Measurements from ENCODE around the gene CADPS2. TPM values are rescaled to one million over a fixed set of nuclear protein-coding genes. Genes with fewer than 3 reads are reported as not detected.

The CADPS2 gene
- polyA plus RNA-seq, 3 donors, result not detected

GRCh38 chr7:122383934-122384333 lies 502.3 kb downstream of the CADPS2 start:
- Mint-ChIP-seq H3K27ac (no peak overlapping the region), H3K4me1 (no peaks in the 10 kb centered on the region), H3K27me3 (ENCODE audit: low read depth in 3 of 3) (no peaks in the 10 kb centered on the region), H3K4me3 (no peak overlapping the region), H3K36me3 (no peaks in the 10 kb centered on the region), H3K9me3 (peaks cover 0 to 5% (median 0%) of the 10 kb centered on the region in 7 donors)
- Histone ChIP-seq H3K27me3 (ENCODE audit: control insufficient read depth in 2 of 2, insufficient read depth in 2 of 2, low read length in 2 of 2) (no peaks in the 10 kb centered on the region), H2AFZ (ENCODE audit: insufficient read depth, low read depth, low read length, poor library complexity, severe bottlenecking) (no peak overlapping the region), H3K27ac (ENCODE audit: low read depth in 1 of 2, low read length in 2 of 2) (no peak overlapping the region), H3K4me2 (replicated peaks; ENCODE audit: extremely low read depth, low read length, poor library complexity, severe bottlenecking) (no peak overlapping the region), H3K36me3 (replicated peaks in 1 of 2; ENCODE audit: control insufficient read depth in 1 of 2, insufficient read depth in 2 of 2, low read length in 2 of 2) (no peaks in the 10 kb centered on the region), H3K4me3 (replicated peaks in 1 of 3; ENCODE audit: low read depth in 2 of 3, low read length in 3 of 3) (no peak overlapping the region), H3K9ac (ENCODE audit: insufficient read depth, low read length, poor library complexity, severe bottlenecking) (no peak overlapping the region), H3K79me2 (ENCODE audit: insufficient read depth, low read length) (no peaks in the 10 kb centered on the region), H4K20me1 (ENCODE audit: insufficient read depth, low read length) (no peaks in the 10 kb centered on the region), H3K4me1 (ENCODE audit: control insufficient read depth in 1 of 2, insufficient read depth in 2 of 2, low read length in 2 of 2) (no peaks in the 10 kb centered on the region), H3K9me3 (replicated peaks in 1 of 2; ENCODE audit: control insufficient read depth in 1 of 2, insufficient read depth in 1 of 2, low read length in 2 of 2) (no peaks in the 10 kb centered on the region)
- no peak for DNase-seq
- TF ChIP-seq CTCF (IDR thresholded peaks at IDR 0.05), result no peak
- intact Hi-C loops (cut with micrococcal nuclease), result no loop called here
- WGBS (ENCODE audit: insufficient coverage), result 93% methylated on average over 2 of the region's 3 CpGs

- Histone ChIP-seq H3K9ac (ENCODE audit: insufficient read depth, low read length, poor library complexity, severe bottlenecking) (no peak overlapping the region), H2AFZ (ENCODE audit: insufficient read depth, low read depth, low read length, poor library complexity, severe bottlenecking) (no peak overlapping the region), H3K27ac (ENCODE audit: low read depth in 1 of 2, low read length in 2 of 2) (no peak overlapping the region), H3K4me1 (ENCODE audit: control insufficient read depth in 1 of 2, insufficient read depth in 2 of 2, low read length in 2 of 2) (no peaks in the 10 kb centered on the region), H3K9me3 (replicated peaks in 1 of 2; ENCODE audit: control insufficient read depth in 1 of 2, insufficient read depth in 1 of 2, low read length in 2 of 2) (no peaks in the 10 kb centered on the region), H3K79me2 (ENCODE audit: insufficient read depth, low read length) (no peaks in the 10 kb centered on the region), H3K36me3 (replicated peaks in 1 of 2; ENCODE audit: control insufficient read depth in 1 of 2, insufficient read depth in 2 of 2, low read length in 2 of 2) (no peaks in the 10 kb centered on the region), H3K27me3 (ENCODE audit: control insufficient read depth in 2 of 2, insufficient read depth in 2 of 2, low read length in 2 of 2) (no peaks in the 10 kb centered on the region), H3K4me2 (replicated peaks; ENCODE audit: extremely low read depth, low read length, poor library complexity, severe bottlenecking) (no peak overlapping the region), H3K4me3 (replicated peaks in 1 of 3; ENCODE audit: low read depth in 2 of 3, low read length in 3 of 3) (no peak overlapping the region), H4K20me1 (ENCODE audit: insufficient read depth, low read length) (no peaks in the 10 kb centered on the region)
- TF ChIP-seq CTCF (IDR thresholded peaks at IDR 0.05), result no peak
- WGBS (ENCODE audit: insufficient coverage), result 35% methylated on average over 2 of the region's 3 CpGs
- no peaks in the 10 kb centered on the region for H3K36me3 Mint-ChIP-seq
- intact Hi-C loops (cut with micrococcal nuclease), result no loop called here
- H3K27me3 Mint-ChIP-seq (ENCODE audit: low read depth in 3 of 3), result no peaks in the 10 kb centered on the region
- no peak for DNase-seq
- no peak overlapping the region for H3K27ac Mint-ChIP-seq
- H3K4me3 Mint-ChIP-seq, result no peak overlapping the region
- peaks cover 0 to 5% (median 0%) of the 10 kb centered on the region in 7 donors for H3K9me3 Mint-ChIP-seq
- H3K4me1 Mint-ChIP-seq, result no peaks in the 10 kb centered on the region
These were observed 505.3 kb downstream of the CADPS2 start for GRCh38 chr7:122380992-122381391.

Data from CD14-positive monocyte (primary cell).